SKM-1 treated with dmso at 0.1 percent for 144 hours (cell line): ENCODE results near the gene PSME3.
A peak's percentile ranks its signal among the peaks of the same experiment; 100 is the strongest.
"Not testable (repeated sequence)": the region's sequence is repeated elsewhere in the genome, so short reads cannot be mapped to it uniquely, and the experiment has no call there.

Source experiments
- DNase-seq: peaks from one replicate; lab custom pipeline; 2025; ENCODE audit not compliant: unreplicated experiment; lab: John Stamatoyannopoulos, UW

Gene PSME3

GRCh38 chr17:42873932-42874695 is 40.9 kb downstream of the PSME3 start:
- not testable (repeated sequence) for DNase-seq

DNA sequence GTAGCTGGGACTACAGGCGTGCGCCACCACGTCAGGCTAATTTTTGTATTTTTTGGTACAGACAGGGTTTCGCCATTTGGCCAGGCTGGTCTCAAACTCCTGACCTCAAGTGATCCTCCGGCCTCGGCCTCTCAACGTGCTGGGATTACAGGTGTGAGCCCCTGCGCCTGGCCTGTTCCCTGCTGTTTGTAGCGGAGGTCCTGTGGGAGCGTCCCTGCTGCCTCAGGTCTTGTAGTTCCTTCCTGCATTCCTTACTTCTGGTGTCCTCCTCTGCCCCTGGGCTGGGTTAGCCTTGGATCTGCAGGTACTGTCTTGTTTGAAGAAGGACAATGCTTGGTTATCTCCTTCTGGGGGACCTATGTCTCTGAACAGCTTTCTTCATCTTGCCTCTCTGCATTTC is 43.8 kb downstream of the PSME3 start:
- DNase-seq, result no peak

- DNase-seq, result no peak
Measured at GRCh38 chr17:42878123-42878880, 45.1 kb downstream of the PSME3 start.

DNA sequence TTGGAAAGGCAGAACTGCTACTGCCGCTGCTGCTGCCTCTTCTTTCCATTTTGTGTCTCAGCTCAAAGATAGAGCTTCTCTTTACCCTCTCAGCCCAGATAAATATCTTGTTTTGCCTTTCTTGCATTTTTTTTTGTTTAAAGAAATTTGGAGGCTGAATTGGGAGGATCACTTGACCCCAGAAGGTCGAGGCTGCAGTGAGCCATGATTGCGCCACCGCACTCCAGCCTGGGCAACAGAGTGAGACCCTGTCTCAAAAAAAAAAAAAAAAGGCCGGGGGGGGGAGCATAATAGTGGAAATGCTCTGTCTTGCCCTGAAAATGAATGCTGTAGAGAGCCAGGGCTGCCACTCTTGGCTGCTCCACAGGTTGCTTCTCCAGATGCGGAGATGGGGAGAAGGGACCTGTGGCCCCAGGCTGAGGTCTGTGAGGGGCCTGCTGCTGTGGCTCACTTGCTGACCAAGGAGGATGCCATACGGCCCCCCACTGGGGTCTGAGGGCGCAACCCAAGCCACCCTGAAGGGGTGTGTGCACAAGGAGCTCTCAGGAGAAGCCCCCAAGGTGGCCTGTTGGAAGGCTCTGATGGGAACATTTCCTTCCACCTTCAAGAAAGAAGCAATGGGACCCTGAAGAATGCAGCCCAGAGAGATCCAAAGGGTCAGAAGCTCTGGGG is 45.9 kb downstream of the PSME3 start:
- no peak for DNase-seq

DNA sequence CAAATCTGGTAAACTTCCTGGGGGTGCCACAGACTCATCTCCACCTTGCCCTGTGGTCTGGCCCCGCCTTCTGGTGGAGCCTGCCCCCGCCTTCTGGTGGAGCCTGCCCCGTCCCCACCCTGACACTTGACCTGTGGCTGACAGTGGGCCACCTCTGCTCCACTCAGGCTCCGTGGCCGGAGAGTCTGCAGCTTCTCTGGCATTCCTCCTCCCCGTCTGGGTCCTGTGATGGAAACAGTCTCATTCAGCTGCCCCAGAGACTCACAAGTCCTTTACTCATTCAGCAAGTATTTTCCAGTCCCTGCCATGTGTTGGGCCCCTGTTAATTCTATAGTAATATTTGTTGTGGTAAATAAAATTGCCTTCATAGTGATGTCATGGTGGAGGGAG is 46.4 kb downstream of the PSME3 start:
- DNase-seq, result no peak

DNA sequence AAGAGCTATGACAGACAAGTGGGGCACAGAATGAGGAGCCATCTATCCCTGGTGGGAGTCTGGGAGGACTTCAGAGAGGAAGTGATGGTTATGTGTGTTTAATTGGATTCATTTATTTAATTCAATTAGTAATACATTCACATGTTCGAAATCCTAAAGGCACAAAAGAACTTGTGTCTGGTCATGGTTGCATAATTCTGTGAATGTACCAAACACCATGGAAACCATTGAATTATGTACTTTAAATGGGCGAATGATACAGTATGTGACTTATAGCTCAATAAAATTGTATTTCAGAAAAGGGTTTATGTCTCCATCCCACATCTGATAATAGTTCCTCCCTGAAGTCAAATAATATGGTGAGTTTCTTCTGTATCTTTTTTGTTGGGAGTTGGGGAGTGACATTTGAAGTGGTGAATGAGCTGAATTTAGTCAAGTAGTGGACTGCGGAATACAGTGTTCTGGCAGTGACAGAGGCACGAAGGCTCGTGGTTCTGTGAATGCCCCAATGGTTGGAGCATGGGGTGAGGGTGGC is 47.6 kb downstream of the PSME3 start:
- DNase-seq, result no peak

- not testable (repeated sequence) for DNase-seq
Measured at GRCh38 chr17:42881706-42882105, 48.5 kb downstream of the PSME3 start.

GRCh38 chr17:42882166-42882565 is 49.0 kb downstream of the PSME3 start:
- no peak for DNase-seq

DNA sequence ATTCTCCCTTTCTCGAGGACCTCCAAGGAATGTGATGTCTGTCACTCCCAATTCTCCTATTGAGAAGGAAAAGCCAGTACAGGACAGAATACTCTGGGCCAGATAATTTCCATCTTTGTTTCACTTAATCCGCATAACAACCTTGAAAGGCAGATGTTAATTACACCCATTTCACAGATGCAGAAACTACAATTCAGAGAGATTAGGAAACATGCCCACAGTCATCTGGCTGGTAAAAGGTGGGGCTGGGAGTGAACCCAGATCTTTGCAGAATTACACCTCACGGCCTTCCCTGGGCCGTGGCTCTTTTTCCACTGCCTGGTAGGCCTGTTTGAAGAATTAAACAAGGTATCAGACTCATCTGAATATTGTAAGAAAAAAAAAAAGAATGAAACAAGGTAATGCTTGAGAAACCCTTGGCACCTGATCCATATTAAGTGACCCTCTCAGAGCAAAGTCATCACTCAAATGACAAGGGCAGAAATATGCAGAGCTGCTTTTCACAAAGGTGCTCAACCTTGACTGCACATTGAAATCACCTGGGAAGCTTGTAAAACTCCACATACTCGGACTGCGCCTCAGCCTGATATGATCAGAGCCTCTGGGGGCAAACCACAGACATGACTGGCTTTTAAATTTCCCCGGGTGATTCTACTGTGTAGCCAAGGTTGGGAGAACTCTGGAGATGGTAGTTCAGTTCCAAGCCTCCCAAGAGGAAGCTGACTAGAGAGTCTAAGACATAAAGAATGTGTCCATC is 50.8 kb downstream of the PSME3 start:
- no peak for DNase-seq

GRCh38 chr17:42885806-42886205 is 52.6 kb downstream of the PSME3 start:
- not testable (repeated sequence) for DNase-seq

DNA sequence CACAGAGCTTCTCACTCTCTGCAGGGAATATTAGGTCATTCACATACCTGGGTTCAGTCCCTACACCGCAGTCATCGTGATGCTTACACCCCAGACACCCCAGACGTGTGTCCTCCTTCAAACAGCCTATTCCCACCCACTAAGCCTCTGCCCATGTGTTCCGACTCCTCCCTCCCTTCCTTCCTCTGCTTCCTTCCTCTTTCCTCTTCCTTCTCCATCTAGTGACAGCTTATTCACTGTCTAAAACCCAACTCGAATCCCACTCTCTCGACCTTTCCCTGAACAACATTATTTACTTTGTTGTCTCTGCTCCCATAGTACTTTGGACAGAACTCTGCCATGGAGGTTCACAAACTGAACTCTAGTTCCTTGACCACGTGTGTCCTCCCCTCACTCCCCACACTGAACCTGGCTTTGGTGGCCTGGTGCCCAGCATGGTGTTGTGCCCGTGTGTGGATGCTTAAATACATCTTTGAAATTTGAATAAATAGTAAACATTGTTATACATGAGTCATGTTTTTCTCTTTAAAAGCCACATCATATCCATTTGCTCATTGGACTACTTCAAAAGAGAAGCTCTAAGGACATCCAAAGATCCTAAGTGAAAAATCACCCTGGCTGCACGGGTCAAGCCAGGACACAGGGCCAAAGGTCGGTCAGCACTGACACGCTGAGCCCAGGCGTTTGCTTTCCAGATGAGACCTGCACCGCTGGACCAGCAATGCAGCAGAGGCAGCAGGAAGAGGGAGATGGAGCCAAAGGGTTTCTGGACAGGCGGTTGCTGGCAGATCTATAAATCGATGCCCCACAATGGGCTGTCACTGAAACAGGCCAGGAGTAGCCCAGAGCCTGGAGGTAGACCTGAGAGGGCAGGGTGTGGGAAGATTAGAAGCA is 53.3 kb downstream of the PSME3 start:
- peak; percentile 57 for DNase-seq

- DNase-seq, result no peak
Measured at GRCh38 chr17:42889809-42890208, 56.6 kb downstream of the PSME3 start.

DNA sequence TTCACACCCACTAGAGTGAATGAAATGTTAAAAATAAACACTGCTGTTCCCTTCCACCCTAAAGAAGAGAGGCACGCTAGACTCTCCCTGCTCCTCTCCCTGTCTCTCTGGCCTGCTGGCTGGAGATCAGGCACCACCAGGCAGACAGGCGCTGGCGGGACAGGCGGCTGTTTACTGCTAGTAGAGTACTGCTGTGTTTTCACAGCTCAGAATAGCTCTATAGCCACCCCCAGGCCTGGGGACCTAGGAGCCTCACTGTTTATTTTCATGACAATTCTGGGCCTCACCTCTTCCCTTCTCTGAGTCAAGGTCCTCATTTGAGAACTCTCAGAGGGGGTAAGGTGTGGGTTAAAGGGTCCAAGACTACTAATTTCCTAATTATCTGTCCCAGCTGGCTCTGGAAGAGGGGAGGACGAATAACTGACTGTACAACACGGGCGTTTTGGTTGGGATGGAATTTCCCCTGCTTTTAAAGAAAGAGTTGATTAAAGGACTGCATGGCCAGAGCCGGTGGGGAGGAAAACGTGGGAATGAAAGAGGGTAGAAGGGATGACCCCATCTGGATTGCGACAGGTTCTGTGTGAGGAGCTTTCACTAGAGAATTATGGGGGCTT is 58.4 kb downstream of the PSME3 start:
- DNase-seq, result no peak

GRCh38 chr17:42893359-42893758 is 60.2 kb downstream of the PSME3 start:
- peak; percentile 38 for DNase-seq
